ENCODE measurements around the gene IFNLR1.
A peak's percentile ranks its signal among the peaks of the same experiment; 100 is the strongest.

The IFNLR1 gene

GRCh38 chr1:24155011-24155782, 31.9 kb downstream of the IFNLR1 start:
- Histone ChIP-seq H3K4me3 (ENCODE audit: low read length) (no peak overlapping the region), H3K4me1 (ENCODE audit: control insufficient read depth, low read depth, low read length) (peaks cover 20% of the 10 kb centered on the region), H3K36me3 (ENCODE audit: control insufficient read depth, low read depth, low read length) (peaks cover 16% of the 10 kb centered on the region), H3K9ac (ENCODE audit: low read length) (no peak overlapping the region), H3K9me3 (ENCODE audit: control insufficient read depth, low read depth, low read length) (no peaks in the 10 kb centered on the region), H3K27ac (ENCODE audit: low read length) (no peak overlapping the region), H3K27me3 (ENCODE audit: control insufficient read depth, insufficient read depth, low read length) (no peaks in the 10 kb centered on the region)

GRCh38 chr1:24154215-24154614, 32.9 kb downstream of the IFNLR1 start:
- no peaks in the 10 kb centered on the region for H3K27me3 ChIP-seq (ENCODE audit: control insufficient read depth, insufficient read depth, low read length)
- no peak overlapping the region for H3K27ac ChIP-seq (ENCODE audit: low read length)
- no peaks in the 10 kb centered on the region for H3K9me3 ChIP-seq (ENCODE audit: control insufficient read depth, low read depth, low read length)
- H3K9ac ChIP-seq (ENCODE audit: low read length), result no peak overlapping the region
- peaks cover 15% of the 10 kb centered on the region for H3K36me3 ChIP-seq (ENCODE audit: control insufficient read depth, low read depth, low read length)
- no peak overlapping the region for H3K4me3 ChIP-seq (ENCODE audit: low read length)
- peaks cover 25% of the 10 kb centered on the region for H3K4me1 ChIP-seq (ENCODE audit: control insufficient read depth, low read depth, low read length)

GRCh38 chr1:24152631-24153494, 34.2 kb downstream of the IFNLR1 start:
- Histone ChIP-seq H3K36me3 (ENCODE audit: control insufficient read depth, low read depth, low read length) (peaks cover 10% of the 10 kb centered on the region), H3K4me3 (ENCODE audit: low read length) (no peak overlapping the region), H3K9ac (ENCODE audit: low read length) (no peak overlapping the region), H3K27me3 (ENCODE audit: control insufficient read depth, insufficient read depth, low read length) (no peaks in the 10 kb centered on the region), H3K27ac (ENCODE audit: low read length) (no peak overlapping the region), H3K9me3 (ENCODE audit: control insufficient read depth, low read depth, low read length) (no peaks in the 10 kb centered on the region), H3K4me1 (ENCODE audit: control insufficient read depth, low read depth, low read length) (peaks cover 25% of the 10 kb centered on the region)

- Histone ChIP-seq H3K27me3 (ENCODE audit: control insufficient read depth, insufficient read depth, low read length) (no peaks in the 10 kb centered on the region), H3K9me3 (ENCODE audit: control insufficient read depth, low read depth, low read length) (no peaks in the 10 kb centered on the region), H3K36me3 (ENCODE audit: control insufficient read depth, low read depth, low read length) (no peaks in the 10 kb centered on the region), H3K4me3 (ENCODE audit: low read length) (peak overlapping the region; percentile 62), H3K4me1 (ENCODE audit: control insufficient read depth, low read depth, low read length) (peaks cover 25% of the 10 kb centered on the region), H3K27ac (ENCODE audit: low read length) (peak overlapping the region; percentile 98), H3K9ac (ENCODE audit: low read length) (peak overlapping the region; percentile 96)
Measured at GRCh38 chr1:24151175-24151533, 35.9 kb downstream of the IFNLR1 start.

- peak overlapping the region; percentile 98 for H3K27ac ChIP-seq (ENCODE audit: low read length)
- no peaks in the 10 kb centered on the region for H3K36me3 ChIP-seq (ENCODE audit: control insufficient read depth, low read depth, low read length)
- H3K4me3 ChIP-seq (ENCODE audit: low read length), result peak overlapping the region; percentile 62
- H3K4me1 ChIP-seq (ENCODE audit: control insufficient read depth, low read depth, low read length), result peaks cover 25% of the 10 kb centered on the region
- no peaks in the 10 kb centered on the region for H3K9me3 ChIP-seq (ENCODE audit: control insufficient read depth, low read depth, low read length)
- H3K27me3 ChIP-seq (ENCODE audit: control insufficient read depth, insufficient read depth, low read length), result no peaks in the 10 kb centered on the region
- H3K9ac ChIP-seq (ENCODE audit: low read length), result peak overlapping the region; percentile 96
Measured at GRCh38 chr1:24150234-24151174, 36.6 kb downstream of the IFNLR1 start.

GRCh38 chr1:24149866-24150233, 37.2 kb downstream of the IFNLR1 start:
- no peaks in the 10 kb centered on the region for H3K27me3 ChIP-seq (ENCODE audit: control insufficient read depth, insufficient read depth, low read length)
- H3K27ac ChIP-seq (ENCODE audit: low read length), result no peak overlapping the region

GRCh38 chr1:24147816-24148215, 39.3 kb downstream of the IFNLR1 start:
- no peaks in the 10 kb centered on the region for H3K9me3 ChIP-seq (ENCODE audit: control insufficient read depth, low read depth, low read length)
- no peak overlapping the region for H3K4me3 ChIP-seq (ENCODE audit: low read length)
- no peak overlapping the region for H3K9ac ChIP-seq (ENCODE audit: low read length)
- H3K27ac ChIP-seq (ENCODE audit: low read length), result no peak overlapping the region
- H3K36me3 ChIP-seq (ENCODE audit: control insufficient read depth, low read depth, low read length), result no peaks in the 10 kb centered on the region
- peaks cover 17% of the 10 kb centered on the region for H3K4me1 ChIP-seq (ENCODE audit: control insufficient read depth, low read depth, low read length)
- H3K27me3 ChIP-seq (ENCODE audit: control insufficient read depth, insufficient read depth, low read length), result no peaks in the 10 kb centered on the region

More at GRCh38 chr1:24149866-24150233, 37.2 kb downstream of the IFNLR1 start:
- H3K9ac ChIP-seq (ENCODE audit: low read length), result peak overlapping the region; percentile 96
- no peaks in the 10 kb centered on the region for H3K36me3 ChIP-seq (ENCODE audit: control insufficient read depth, low read depth, low read length)
- H3K4me3 ChIP-seq (ENCODE audit: low read length), result peak overlapping the region; percentile 62
- no peaks in the 10 kb centered on the region for H3K9me3 ChIP-seq (ENCODE audit: control insufficient read depth, low read depth, low read length)
- H3K4me1 ChIP-seq (ENCODE audit: control insufficient read depth, low read depth, low read length), result peaks cover 20% of the 10 kb centered on the region

GRCh38 chr1:24147194-24147593, 39.9 kb downstream of the IFNLR1 start:
- Histone ChIP-seq H3K9ac (ENCODE audit: low read length) (no peak overlapping the region), H3K4me3 (ENCODE audit: low read length) (no peak overlapping the region), H3K27ac (ENCODE audit: low read length) (no peak overlapping the region), H3K36me3 (ENCODE audit: control insufficient read depth, low read depth, low read length) (no peaks in the 10 kb centered on the region), H3K9me3 (ENCODE audit: control insufficient read depth, low read depth, low read length) (no peaks in the 10 kb centered on the region), H3K4me1 (ENCODE audit: control insufficient read depth, low read depth, low read length) (peaks cover 17% of the 10 kb centered on the region), H3K27me3 (ENCODE audit: control insufficient read depth, insufficient read depth, low read length) (no peaks in the 10 kb centered on the region)

GRCh38 chr1:24142546-24143534, 44.2 kb downstream of the IFNLR1 start, which contains the start of gene IL22RA1:
IL22RA1 (minus strand) TSS chr1:24143140; CDS start chr1:24143082, 58 bp downstream.
- Histone ChIP-seq H3K4me1 (ENCODE audit: control insufficient read depth, low read depth, low read length) (no peaks in the 10 kb centered on the region), H3K4me3 (ENCODE audit: low read length) (no peak within 1 kb of the TSS), H3K36me3 (ENCODE audit: control insufficient read depth, low read depth, low read length) (no peaks in the 10 kb centered on the region), H3K27ac (ENCODE audit: low read length) (no peak within 1 kb of the TSS), H3K27me3 (ENCODE audit: control insufficient read depth, insufficient read depth, low read length) (no peaks in the 10 kb centered on the region), H3K9me3 (ENCODE audit: control insufficient read depth, low read depth, low read length) (no peaks in the 10 kb centered on the region), H3K9ac (ENCODE audit: low read length) (no peak within 1 kb of the TSS)

- no peak overlapping the region for H3K27ac ChIP-seq (ENCODE audit: low read length)
- H3K27me3 ChIP-seq (ENCODE audit: control insufficient read depth, insufficient read depth, low read length), result no peaks in the 10 kb centered on the region
- no peaks in the 10 kb centered on the region for H3K4me1 ChIP-seq (ENCODE audit: control insufficient read depth, low read depth, low read length)
- H3K36me3 ChIP-seq (ENCODE audit: control insufficient read depth, low read depth, low read length), result no peaks in the 10 kb centered on the region
- H3K4me3 ChIP-seq (ENCODE audit: low read length), result no peak overlapping the region
- no peaks in the 10 kb centered on the region for H3K9me3 ChIP-seq (ENCODE audit: control insufficient read depth, low read depth, low read length)
- H3K9ac ChIP-seq (ENCODE audit: low read length), result no peak overlapping the region
Measured at GRCh38 chr1:24141311-24141997, 45.6 kb downstream of the IFNLR1 start.

Measured in iPS-18a (cell line).